ENCODE measurements around the gene AQP12A. TPM values are rescaled to one million over a fixed set of nuclear protein-coding genes. Genes with fewer than 3 reads are reported as not detected.
A peak's percentile ranks its signal among the peaks of the same experiment; 100 is the strongest.

Gene AQP12A
- total RNA-seq, 1 donor from 2014 or later, result not detected

- DNase-seq (peak; percentile 25), ATAC-seq (no peak)
- intact Hi-C loops (cut with micrococcal nuclease), result no loop called here
Observed at GRCh38 chr2:240701736-240702639, 10.3 kb downstream of the AQP12A start.

- ATAC-seq (no peak), DNase-seq (peak; percentile 6)
- intact Hi-C loops (cut with micrococcal nuclease), result no loop called here
Observed at GRCh38 chr2:240702640-240703011, 11.0 kb downstream of the AQP12A start.

GRCh38 chr2:240703417-240704341, 12.0 kb downstream of the AQP12A start:
- ATAC-seq (no peak), DNase-seq (peak; percentile 17)
- intact Hi-C loops (cut with micrococcal nuclease), result no loop called here

- DNase-seq, result peak; percentile 16
- no peak for ATAC-seq
- intact Hi-C loops (cut with micrococcal nuclease), result no loop called here
Observed at GRCh38 chr2:240704651-240705050, 13.0 kb downstream of the AQP12A start.

- DNase-seq, result no peak
- intact Hi-C loops (cut with micrococcal nuclease), result no loop called here
Observed at GRCh38 chr2:240705204-240705791, 13.6 kb downstream of the AQP12A start.

GRCh38 chr2:240707043-240707756, 15.5 kb downstream of the AQP12A start:
- DNase-seq, result peak; percentile 14
- intact Hi-C loops (cut with micrococcal nuclease), result no loop called here

More at GRCh38 chr2:240705204-240705791, 13.6 kb downstream of the AQP12A start:
- no peak for ATAC-seq

GRCh38 chr2:240707821-240708220, 16.2 kb downstream of the AQP12A start:
- ATAC-seq, result no peak
- DNase-seq, result no peak
- intact Hi-C loops (cut with micrococcal nuclease), result no loop called here

More at GRCh38 chr2:240707043-240707756, 15.5 kb downstream of the AQP12A start:
- ATAC-seq, result no peak

- intact Hi-C loops (cut with micrococcal nuclease), result no loop called here
- no peak for ATAC-seq
- DNase-seq, result no peak
Observed at GRCh38 chr2:240708457-240708856, 16.8 kb downstream of the AQP12A start.

GRCh38 chr2:240711296-240711695, 19.6 kb downstream of the AQP12A start:
- intact Hi-C loops (cut with micrococcal nuclease), result no loop called here
- DNase-seq (peak; percentile 6), ATAC-seq (no peak)

- DNase-seq (peak; percentile 18), ATAC-seq (no peak)
- intact Hi-C loops (cut with micrococcal nuclease), result no loop called here
Observed at GRCh38 chr2:240711701-240712100, 20.0 kb downstream of the AQP12A start.

- ATAC-seq (no peak), DNase-seq (no peak)
- intact Hi-C loops (cut with micrococcal nuclease), result no loop called here
Observed at GRCh38 chr2:240712121-240712520, 20.5 kb downstream of the AQP12A start.

GRCh38 chr2:240713071-240713927, 21.6 kb downstream of the AQP12A start:
- ATAC-seq (no peak), DNase-seq (peak; percentile 18)
- intact Hi-C loops (cut with micrococcal nuclease), result no loop called here

- ATAC-seq (no peak), DNase-seq (peak; percentile 20)
- intact Hi-C loops (cut with micrococcal nuclease), result no loop called here
Observed at GRCh38 chr2:240713928-240714746, 22.5 kb downstream of the AQP12A start.

GRCh38 chr2:240714747-240715725, 23.4 kb downstream of the AQP12A start:
- DNase-seq (peak; percentile 15), ATAC-seq (no peak)
- intact Hi-C loops (cut with micrococcal nuclease), result no loop called here

GRCh38 chr2:240716130-240716798, 24.6 kb downstream of the AQP12A start:
- intact Hi-C loops (cut with micrococcal nuclease), result no loop called here
- DNase-seq (peak; percentile 16), ATAC-seq (no peak)

All from left ventricle myocardium superior (tissue), 1 donor.